ENCODE results near the gene ZNF296.

The ZNF296 gene

GRCh38 chr19:45087531-45087930 lies 11.3 kb upstream of the ZNF296 start:
- Histone ChIP-seq H3K9ac (ENCODE audit: low read length) (no peak overlapping the region), H3K4me2 (ENCODE audit: low read depth, low read length, poor library complexity, severe bottlenecking) (no peak overlapping the region), H3K9me3 (ENCODE audit: insufficient read depth, low read length) (peaks cover 5% of the 10 kb centered on the region; the same call in 1 of the 2 replicates), H3K79me2 (ENCODE audit: insufficient read depth, low read length) (peaks cover 23% of the 10 kb centered on the region), H3K36me3 (ENCODE audit: low read length) (peaks cover 16% of the 10 kb centered on the region), H3K27ac (ENCODE audit: low read depth, low read length) (no peak overlapping the region), H3K4me3 (ENCODE audit: insufficient read depth, low read length, poor library complexity, severe bottlenecking) (no peak overlapping the region), H4K20me1 (ENCODE audit: low read depth, low read length) (no peaks in the 10 kb centered on the region), H3K9me2 (replicated peaks; ENCODE audit: insufficient read depth, low read length) (no peaks in the 10 kb centered on the region), H3K27me3 (ENCODE audit: low read length) (no peaks in the 10 kb centered on the region), H2AFZ (ENCODE audit: low read depth, low read length, severe bottlenecking) (no peak overlapping the region), H3F3A (ENCODE audit: insufficient read depth) (peaks cover 14% of the 10 kb centered on the region)
- no peak for TF ChIP-seq EZH2phosphoT487 (conservative IDR thresholded peaks at IDR 0.05; ENCODE audit: low read length)
- no peak for TF ChIP-seq CTCF (IDR thresholded peaks at IDR 0.05; ENCODE audit: insufficient read depth, low read length, poor library complexity, severe bottlenecking)

- no peak overlapping the region for H3K9ac ChIP-seq (ENCODE audit: low read length)
- H3K27ac ChIP-seq (ENCODE audit: low read depth, low read length): no peak overlapping the region
- H3K9me3 ChIP-seq (ENCODE audit: insufficient read depth, low read length): peaks cover 5% of the 10 kb centered on the region; the same call in 1 of the 2 replicates
- H3K27me3 ChIP-seq (ENCODE audit: low read length): no peaks in the 10 kb centered on the region
- peaks cover 19% of the 10 kb centered on the region for H3K36me3 ChIP-seq (ENCODE audit: low read length)
- H2AFZ ChIP-seq (ENCODE audit: low read depth, low read length, severe bottlenecking): no peak overlapping the region
- TF ChIP-seq CTCF (IDR thresholded peaks at IDR 0.05; ENCODE audit: insufficient read depth, low read length, poor library complexity, severe bottlenecking) (no peak), EZH2phosphoT487 (conservative IDR thresholded peaks at IDR 0.05; ENCODE audit: low read length) (no peak)
- H3F3A ChIP-seq (ENCODE audit: insufficient read depth): peaks cover 9% of the 10 kb centered on the region
- H3K4me3 ChIP-seq (ENCODE audit: insufficient read depth, low read length, poor library complexity, severe bottlenecking): no peak overlapping the region
- H4K20me1 ChIP-seq (ENCODE audit: low read depth, low read length): no peaks in the 10 kb centered on the region
- H3K4me2 ChIP-seq (ENCODE audit: low read depth, low read length, poor library complexity, severe bottlenecking): no peak overlapping the region
- H3K79me2 ChIP-seq (ENCODE audit: insufficient read depth, low read length): peaks cover 33% of the 10 kb centered on the region
- no peaks in the 10 kb centered on the region for H3K9me2 ChIP-seq (replicated peaks; ENCODE audit: insufficient read depth, low read length)
These were observed 10.2 kb upstream of the ZNF296 start for GRCh38 chr19:45086480-45086879.

- no peak overlapping the region for H3K27ac ChIP-seq (ENCODE audit: low read depth, low read length)
These were observed 5.9 kb upstream of the ZNF296 start for GRCh38 chr19:45082170-45082569.

More at GRCh38 chr19:45082170-45082569, 5.9 kb upstream of the ZNF296 start:
- Histone ChIP-seq H4K20me1 (ENCODE audit: low read depth, low read length) (no peaks in the 10 kb centered on the region; the same call in 1 of the 2 replicates), H3K4me2 (ENCODE audit: low read depth, low read length, poor library complexity, severe bottlenecking) (no peak overlapping the region), H3K79me2 (ENCODE audit: insufficient read depth, low read length) (peaks cover 55% of the 10 kb centered on the region), H3K27me3 (ENCODE audit: low read length) (no peaks in the 10 kb centered on the region), H2AFZ (ENCODE audit: low read depth, low read length, severe bottlenecking) (no peak overlapping the region), H3K4me3 (ENCODE audit: insufficient read depth, low read length, poor library complexity, severe bottlenecking) (no peak overlapping the region), H3K9ac (ENCODE audit: low read length) (no peak overlapping the region), H3K9me3 (ENCODE audit: insufficient read depth, low read length) (no peaks in the 10 kb centered on the region), H3K9me2 (replicated peaks; ENCODE audit: insufficient read depth, low read length) (no peaks in the 10 kb centered on the region), H3F3A (ENCODE audit: insufficient read depth) (peaks cover 13% of the 10 kb centered on the region), H3K36me3 (ENCODE audit: low read length) (peaks cover 5% of the 10 kb centered on the region; the same call in 1 of the 2 replicates)
- TF ChIP-seq CTCF (IDR thresholded peaks at IDR 0.05; ENCODE audit: insufficient read depth, low read length, poor library complexity, severe bottlenecking): no peak
- TF ChIP-seq EZH2phosphoT487 (conservative IDR thresholded peaks at IDR 0.05; ENCODE audit: low read length): no peak
